GM12874 (cell line): ENCODE measurements around the gene TBC1D9.

Source experiments
- TF ChIP-seq, protein P1 (sequence below): IDR thresholded peaks from 2 replicates; pipeline ENCODE4 v1.5.1; 2011; ENCODE audit warnings: low read depth, mild to moderate bottlenecking, control low read depth, low read length, moderate library complexity; ENCODE audit not compliant: insufficient read depth

Gene TBC1D9

DNA sequence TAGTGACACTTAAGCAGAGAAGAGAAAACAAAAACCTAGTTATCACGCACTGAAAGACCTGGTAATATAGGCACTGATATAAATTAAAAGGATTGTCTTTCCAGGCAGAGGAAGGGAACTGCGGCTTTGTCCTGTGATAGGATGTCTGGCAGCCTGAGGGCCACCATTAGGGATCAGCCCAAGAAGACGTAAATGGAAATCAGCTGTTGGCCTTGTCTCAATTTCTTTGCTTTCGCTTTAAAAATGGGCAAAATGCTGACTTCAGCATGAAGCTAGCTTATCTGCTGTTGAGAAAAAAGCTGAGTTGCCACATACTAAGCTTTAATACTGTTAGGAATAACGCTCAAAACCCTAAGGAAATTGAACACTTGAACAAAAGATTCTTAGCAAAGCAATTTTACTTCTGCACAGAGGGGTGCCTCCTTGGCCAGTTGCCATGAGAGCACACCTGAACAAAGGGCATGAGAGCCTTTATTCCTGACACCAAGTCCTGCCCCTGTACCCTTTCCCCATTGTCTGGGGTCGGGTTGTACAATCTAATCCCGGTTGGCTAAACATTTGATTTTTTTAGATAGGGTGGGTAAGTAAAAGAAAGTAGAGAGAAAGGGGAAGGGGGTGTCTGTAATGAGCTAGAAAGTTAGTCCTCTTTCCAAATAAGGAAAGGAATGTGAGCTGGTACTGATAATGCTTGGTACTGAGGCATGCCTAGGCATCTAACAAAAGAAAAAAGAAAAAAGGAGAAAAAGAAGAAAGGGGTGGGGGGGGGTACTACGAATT is 102.3 kb downstream of the TBC1D9 start:
- TF ChIP-seq, protein P1, sequence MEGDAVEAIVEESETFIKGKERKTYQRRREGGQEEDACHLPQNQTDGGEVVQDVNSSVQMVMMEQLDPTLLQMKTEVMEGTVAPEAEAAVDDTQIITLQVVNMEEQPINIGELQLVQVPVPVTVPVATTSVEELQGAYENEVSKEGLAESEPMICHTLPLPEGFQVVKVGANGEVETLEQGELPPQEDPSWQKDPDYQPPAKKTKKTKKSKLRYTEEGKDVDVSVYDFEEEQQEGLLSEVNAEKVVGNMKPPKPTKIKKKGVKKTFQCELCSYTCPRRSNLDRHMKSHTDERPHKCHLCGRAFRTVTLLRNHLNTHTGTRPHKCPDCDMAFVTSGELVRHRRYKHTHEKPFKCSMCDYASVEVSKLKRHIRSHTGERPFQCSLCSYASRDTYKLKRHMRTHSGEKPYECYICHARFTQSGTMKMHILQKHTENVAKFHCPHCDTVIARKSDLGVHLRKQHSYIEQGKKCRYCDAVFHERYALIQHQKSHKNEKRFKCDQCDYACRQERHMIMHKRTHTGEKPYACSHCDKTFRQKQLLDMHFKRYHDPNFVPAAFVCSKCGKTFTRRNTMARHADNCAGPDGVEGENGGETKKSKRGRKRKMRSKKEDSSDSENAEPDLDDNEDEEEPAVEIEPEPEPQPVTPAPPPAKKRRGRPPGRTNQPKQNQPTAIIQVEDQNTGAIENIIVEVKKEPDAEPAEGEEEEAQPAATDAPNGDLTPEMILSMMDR: no peak

DNA sequence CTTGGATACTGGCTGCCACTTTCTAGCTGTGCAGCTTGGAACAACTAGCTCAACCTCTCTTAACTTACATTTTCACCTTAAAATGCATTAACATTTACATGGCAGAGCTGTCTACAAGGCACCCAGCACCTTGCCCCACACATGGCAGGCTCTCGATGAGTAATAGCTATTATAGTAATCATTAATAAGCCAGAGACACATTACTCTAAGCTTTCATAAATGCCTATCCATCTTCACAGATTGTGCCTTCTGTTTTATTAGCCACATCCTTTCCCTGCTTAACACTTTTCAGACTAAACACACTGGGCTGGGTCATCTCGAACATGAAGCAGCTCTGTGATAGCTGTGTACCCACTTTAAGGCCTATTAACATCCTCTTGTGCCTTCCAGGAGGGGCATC is 103.6 kb downstream of the TBC1D9 start:
- TF ChIP-seq, protein P1: no peak

DNA sequence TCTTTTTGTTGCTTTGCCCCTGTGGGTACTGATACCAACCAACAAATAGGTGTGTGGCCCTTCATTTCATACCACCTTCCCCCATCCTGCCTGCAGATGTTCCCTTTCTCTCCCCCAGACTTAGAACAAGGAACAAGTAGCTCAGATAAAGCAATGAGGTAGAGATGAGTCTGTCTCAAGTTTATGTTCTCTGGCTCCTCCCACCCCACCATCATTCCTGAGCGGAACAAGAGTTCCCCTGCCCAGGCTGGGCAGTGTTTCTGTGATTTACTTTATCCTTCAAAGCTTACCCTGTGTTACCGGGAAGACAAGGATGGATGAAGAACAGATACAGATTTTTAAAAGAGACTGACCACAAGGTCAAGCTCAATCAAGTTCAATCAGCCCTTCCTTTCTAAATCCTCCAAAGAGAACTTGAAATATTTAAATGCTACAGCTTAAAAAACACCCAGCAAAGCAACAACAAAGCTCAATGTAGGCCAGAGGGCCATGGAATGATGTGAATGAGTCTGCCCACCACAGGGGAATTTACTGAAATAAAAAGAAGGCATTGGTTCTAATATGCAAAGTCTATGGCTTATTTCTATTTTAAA is 107.4 kb downstream of the TBC1D9 start:
- TF ChIP-seq, protein P1: no peak

DNA sequence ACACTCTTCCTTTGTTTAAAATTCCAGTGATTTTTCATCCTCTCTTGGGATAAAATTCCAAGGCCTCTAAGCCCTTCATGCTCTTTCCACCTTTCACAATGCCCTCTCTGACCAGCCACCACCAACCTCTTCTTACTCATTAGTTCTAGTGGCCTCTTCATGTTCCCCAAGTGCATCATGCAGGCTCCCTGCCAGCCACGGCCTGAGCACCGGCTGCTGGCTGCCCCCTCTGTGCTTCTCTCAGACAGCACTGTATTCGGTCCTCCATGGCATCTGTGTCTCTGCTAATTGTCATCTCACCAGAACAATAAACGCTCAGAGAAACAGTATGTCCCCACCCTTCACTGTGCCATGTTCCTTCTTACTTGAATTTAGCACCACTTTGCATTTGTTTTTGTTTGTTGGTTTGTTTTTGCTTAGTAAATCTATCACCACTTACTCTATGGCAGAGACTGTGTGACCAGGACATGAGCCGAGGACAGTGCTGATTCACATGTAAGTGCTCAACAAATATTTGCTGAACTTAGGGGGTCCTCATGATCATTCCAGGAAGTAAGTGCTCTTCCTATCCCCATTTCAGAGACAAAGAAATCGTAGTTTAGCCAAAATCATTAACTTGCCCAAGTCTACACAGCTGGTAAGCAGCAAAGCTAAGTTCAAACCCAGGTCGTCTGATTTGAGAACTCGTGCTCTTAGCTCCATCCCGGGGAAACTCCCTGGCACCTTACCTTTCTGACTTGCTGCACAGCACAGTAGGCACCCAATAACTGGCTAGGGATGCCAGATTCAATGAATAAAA is 110.4 kb downstream of the TBC1D9 start:
- TF ChIP-seq, protein P1: no peak

DNA sequence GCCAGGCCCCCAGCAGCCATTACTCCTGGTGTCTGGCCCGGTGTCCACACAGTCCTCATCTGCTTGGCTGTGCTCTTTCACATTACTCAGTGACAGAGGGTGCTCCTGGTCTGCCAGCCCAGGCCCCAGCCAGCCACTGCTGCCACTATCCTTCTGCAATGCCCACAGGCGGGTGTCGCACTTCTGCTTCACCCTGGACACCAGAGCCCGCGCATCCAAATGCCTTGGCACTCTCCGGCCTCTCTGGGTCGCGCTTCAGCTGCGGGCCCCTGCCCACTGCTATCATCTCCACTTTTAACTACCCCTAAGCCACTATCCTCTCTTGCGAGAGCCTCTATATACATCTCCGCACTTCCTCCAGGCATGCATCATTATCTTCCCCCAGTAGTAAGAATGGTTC is 111.0 kb downstream of the TBC1D9 start:
- TF ChIP-seq, protein P1: no peak

DNA sequence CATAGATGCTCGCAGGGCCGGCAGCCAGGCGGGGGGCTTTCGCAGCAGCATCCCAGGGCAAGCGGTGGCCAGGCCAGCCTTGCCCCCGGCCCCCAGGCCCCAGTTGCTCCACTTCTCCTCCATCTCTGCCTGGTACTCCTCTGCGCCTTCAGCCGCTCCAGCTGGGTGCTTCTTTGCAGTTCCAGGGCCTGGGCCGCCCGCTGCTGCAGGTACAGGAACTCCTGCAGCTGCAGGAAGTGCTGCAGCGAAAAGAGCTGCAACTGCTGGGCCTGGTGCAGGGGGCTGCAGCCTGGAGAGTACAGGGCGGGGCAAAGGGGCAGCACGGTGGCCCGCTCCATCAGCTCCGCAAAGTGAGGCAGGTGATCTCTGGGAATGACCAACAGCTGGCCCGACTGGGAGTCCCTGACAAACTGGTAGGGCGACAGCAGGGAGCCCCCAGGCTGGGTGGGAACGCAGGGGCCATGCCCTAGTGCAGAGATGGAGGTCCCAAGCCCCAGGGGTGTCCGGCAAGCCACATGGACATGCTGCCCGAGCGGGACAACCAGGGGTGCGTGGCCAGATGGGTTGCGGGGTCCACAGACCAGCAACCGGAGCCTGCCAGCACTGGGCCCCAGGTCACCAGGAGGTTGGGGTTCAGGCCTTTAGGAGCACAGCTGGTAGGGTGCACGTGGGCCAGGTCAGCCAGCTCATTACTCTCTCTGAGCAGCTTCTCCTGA is 111.6 kb downstream of the TBC1D9 start:
- TF ChIP-seq, protein P1: no peak
